Adrenal gland (tissue), 12 donors: Measurements from ENCODE around the gene CT45A10. TPM values are rescaled to one million over a fixed set of nuclear protein-coding genes. Genes with fewer than 3 reads are reported as not detected.
"Not testable (repeated sequence)": the region's sequence is repeated elsewhere in the genome, so short reads cannot be mapped to it uniquely, and the experiment has no call there.

ENCODE experiments used
- DNase-seq, 7 donors: peaks; one replicate each; pipeline ENCODE4 v3.0.0-alpha.2; 2019 to 2020
- H3K27ac ChIP-seq, 5 donors: fragments of 200-600 bp; sonication (generic) in 4 of 5; 1 replicate in 3 of 5; 2 replicates in 2 of 5; pipeline versions ENCODE4 v1.5.1 to v1.8.0; 2016 to 2020; ENCODE audit warnings: mild to moderate bottlenecking in 1 of 5
- H3K27me3 ChIP-seq: fragments of 200-600 bp; 2 replicates; pipeline ENCODE4 v1.8.0; 2021
- H3K36me3 ChIP-seq, 2 donors: fragments of 200-600 bp; replicated peaks in 1 of 2; 1 replicate in 1 of 2; 2 replicates in 1 of 2; pipeline versions ENCODE4 v1.5.1 to v1.8.0; 2018 to 2022
- H3K4me1 ChIP-seq, 2 donors: fragments of 200-600 bp; replicated peaks in 1 of 2; 1 replicate in 1 of 2; 2 replicates in 1 of 2; pipeline versions ENCODE4 v1.5.1 to v1.8.0; 2018 to 2021
- H3K4me3 ChIP-seq, 4 donors: fragments of 200-600 bp; sonication (generic) in 3 of 4; one replicate each; pipeline ENCODE4 v1.5.1; 2016 to 2018
- H3K9me3 ChIP-seq, 3 donors: fragments of 200-600 bp; sonication (generic) in 1 of 3; replicated peaks in 1 of 3; 1 replicate in 2 of 3; 2 replicates in 1 of 3; pipeline versions ENCODE4 v1.5.1 to v1.8.0; 2016 to 2021
- WGBS, 4 donors: extraction: QIAGEN DNeasy Blood & Tissue Kit in 2 of 4; methylation state at CpG; one replicate each; pipeline versions ENCODE4 v1.1.5 to v1.1.7; 2013 to 2017; 5-methylcytosine and 5-hydroxymethylcytosine counted together
- intact Hi-C, 2 donors: fragments of 100-400 bp; cut with DNase I; formaldehyde crosslinking; loops; one replicate each; pipeline versions ENCODE4 v1.14.1 to v1.15.0; 2022 to 2023
- polyA plus RNA-seq, 3 donors: library from polyadenylated mRNA; stranded (reverse); fragments of 200-250 nt in 2 of 3; fragments of 350-450 nt in 1 of 3; fragmentation: Illumina TruSeq in 1 of 3; extraction: RNeasy Lipid Tissue Mini Kit (QIAGEN cat#74804) in 1 of 3; gene quantifications; one replicate each; pipeline ENCODE4 v1.2.3, GENCODE V29; 2013 to 2014
- total RNA-seq, 9 donors: library from RNA; depleted of rRNA in 4 of 9; stranded (reverse); fragments of >200 nt in 4 of 9; fragments of 120-200 nt in 1 of 9; fragmentation: NEBNext Ultra II Directional in 1 of 9; extraction: Animal tissue kit (Norgen Biotek cat#: 25700) in 1 of 9; gene quantifications; one replicate each; pipeline versions ENCODE4 v1.1.0 to v1.2.4, GENCODE V29; 2013 to 2023
- donor health status: healthy with polysubstance abuse.
- donor health status: Bipolar disorder and iron deficiency.
- donor health status: DM: yes; HTN: yes; CAD: no.
- donor health status: DM: no; HTN: no; CAD: no.
- donor health status: DM: no; HTN: no; CAD: no.
- donor health status: DM: yes; HTN: yes; CAD: no.

Gene CT45A10
- total and polyA plus RNA-seq, 12 donors: not detected

DNA sequence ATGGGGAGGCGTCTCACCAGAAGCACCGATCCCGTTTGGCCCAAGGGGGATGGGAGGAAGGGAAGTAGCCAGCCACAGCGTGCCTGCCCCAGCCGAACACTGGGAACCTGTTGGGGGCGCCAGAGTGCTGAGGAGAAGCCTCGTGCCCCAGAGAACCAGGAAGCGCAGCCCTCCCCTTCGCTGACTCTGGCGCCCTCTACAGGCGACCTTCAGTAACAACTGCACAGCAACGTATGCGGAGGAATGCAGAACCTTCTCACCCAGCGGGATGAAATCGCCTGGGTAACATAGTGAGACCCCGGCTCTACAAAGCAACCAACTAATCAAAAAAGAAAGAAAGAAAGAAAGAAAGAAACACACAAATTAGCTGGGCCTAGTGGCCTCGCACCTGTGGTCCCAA lies 38.8 kb downstream of the CT45A10 start, which contains the start of gene CT45A8:
Gene CT45A8, minus strand, starts transcription at position 101 of the 400 bp plus-strand sequence. CDS start 3,755 bp downstream, outside the sequence.
- intact Hi-C loops, DNase-seq, H3K36me3 ChIP-seq, H3K27ac ChIP-seq, H3K27me3 ChIP-seq, H3K9me3 ChIP-seq, H3K4me1 ChIP-seq, H3K4me3 ChIP-seq: not testable (repeated sequence)
- no CpG with 5 or more reads among the region's 17 CpGs for WGBS, 4 donors

DNA sequence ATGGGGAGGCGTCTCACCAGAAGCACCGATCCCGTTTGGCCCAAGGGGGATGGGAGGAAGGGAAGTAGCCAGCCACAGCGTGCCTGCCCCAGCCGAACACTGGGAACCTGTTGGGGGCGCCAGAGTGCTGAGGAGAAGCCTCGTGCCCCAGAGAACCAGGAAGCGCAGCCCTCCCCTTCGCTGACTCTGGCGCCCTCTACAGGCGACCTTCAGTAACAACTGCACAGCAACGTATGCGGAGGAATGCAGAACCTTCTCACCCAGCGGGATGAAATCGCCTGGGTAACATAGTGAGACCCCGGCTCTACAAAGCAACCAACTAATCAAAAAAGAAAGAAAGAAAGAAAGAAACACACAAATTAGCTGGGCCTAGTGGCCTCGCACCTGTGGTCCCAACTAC lies 56.1 kb downstream of the CT45A10 start, which contains the start of gene CT45A7:
Gene CT45A7, minus strand, starts transcription at position 101 of the 400 bp plus-strand sequence. CDS start 3,747 bp downstream, outside the sequence.
- H3K27me3 ChIP-seq, H3K27ac ChIP-seq, DNase-seq, H3K9me3 ChIP-seq, H3K4me3 ChIP-seq, H3K36me3 ChIP-seq, intact Hi-C loops, H3K4me1 ChIP-seq: not testable (repeated sequence)
- WGBS, 4 donors: no CpG with 5 or more reads among the region's 17 CpGs

Other genes starting within 250 kb of the CT45A10 start
- not detected for gene CT45A1, start 179.8 kb downstream of the CT45A10 start, total RNA-seq
- gene CT45A1, start 179.8 kb downstream of the CT45A10 start, polyA plus RNA-seq: not detected
- gene CT45A3, start 125.3 kb downstream of the CT45A10 start, total RNA-seq: not detected
- gene CT45A3, start 125.3 kb downstream of the CT45A10 start, polyA plus RNA-seq: not detected
- gene CT45A5, start 107.9 kb downstream of the CT45A10 start, total RNA-seq: not detected
- not detected for gene CT45A5, start 107.9 kb downstream of the CT45A10 start, polyA plus RNA-seq
- not detected for gene CT45A6, start 90.7 kb downstream of the CT45A10 start, total RNA-seq
- gene CT45A6, start 90.7 kb downstream of the CT45A10 start, polyA plus RNA-seq: not detected
- not detected for gene CT45A2, start 73.4 kb downstream of the CT45A10 start, total RNA-seq
- not detected for gene CT45A2, start 73.4 kb downstream of the CT45A10 start, polyA plus RNA-seq
- gene CT45A7, start 56.2 kb downstream of the CT45A10 start, total RNA-seq: not detected
- not detected for gene CT45A7, start 56.2 kb downstream of the CT45A10 start, polyA plus RNA-seq
- gene CT45A8, start 38.9 kb downstream of the CT45A10 start, total RNA-seq: not detected
- not detected for gene CT45A8, start 38.9 kb downstream of the CT45A10 start, polyA plus RNA-seq
- not detected for gene CT45A9, start 21.6 kb downstream of the CT45A10 start, total RNA-seq
- gene CT45A9, start 21.6 kb downstream of the CT45A10 start, polyA plus RNA-seq: not detected
- gene SAGE1, start 272 bp upstream of the CT45A10 start, total RNA-seq: not detected
- under 1 TPM in 1 of 3 donors, not detected in 2; 0.03 TPM for gene SAGE1, start 272 bp upstream of the CT45A10 start, polyA plus RNA-seq
- 10 to 100 TPM in 8 of 9 donors, 1 to 10 TPM in 1; 8.2 to 23.5 (median 13.6) TPM for gene MMGT1, start 80.5 kb upstream of the CT45A10 start, total RNA-seq
- 10 to 100 TPM in 1 of 3 donors, 1 to 10 TPM in 2; 1.4 to 20.7 (median 2.9) TPM for gene MMGT1, start 80.5 kb upstream of the CT45A10 start, polyA plus RNA-seq
- gene SLC9A6, start 92.0 kb upstream of the CT45A10 start, total RNA-seq: 10 to 100 TPM; 12.4 to 36.2 (median 16.4) TPM
- 10 to 100 TPM in 2 of 3 donors, 1 to 10 TPM in 1; 10.0 to 17.2 (median 10.0) TPM for gene SLC9A6, start 92.0 kb upstream of the CT45A10 start, polyA plus RNA-seq